Stimulated activated CD8-positive, alpha-beta memory T cell treated with anti-CD3 and anti-CD28 coated beads, Interleukin-7, amount 100 ng/mL, for 4 hours (primary cell): ENCODE measurements around the gene GAS2L2.
"Not testable (repeated sequence)": the region's sequence is repeated elsewhere in the genome, so short reads cannot be mapped to it uniquely, and the experiment has no call there.

Experiments
- DNase-seq, 2 donors: peaks; one replicate each; pipeline ENCODE4 v3.0.0-alpha.2; 2020; ENCODE audit warnings: low read depth in 2 of 2

GAS2L2 gene

GRCh38 chr17:35728551-35728950, 24.5 kb downstream of the GAS2L2 start:
- no peak for DNase-seq

GRCh38 chr17:35727635-35728034, 25.4 kb downstream of the GAS2L2 start:
- DNase-seq = no peak

DNA sequence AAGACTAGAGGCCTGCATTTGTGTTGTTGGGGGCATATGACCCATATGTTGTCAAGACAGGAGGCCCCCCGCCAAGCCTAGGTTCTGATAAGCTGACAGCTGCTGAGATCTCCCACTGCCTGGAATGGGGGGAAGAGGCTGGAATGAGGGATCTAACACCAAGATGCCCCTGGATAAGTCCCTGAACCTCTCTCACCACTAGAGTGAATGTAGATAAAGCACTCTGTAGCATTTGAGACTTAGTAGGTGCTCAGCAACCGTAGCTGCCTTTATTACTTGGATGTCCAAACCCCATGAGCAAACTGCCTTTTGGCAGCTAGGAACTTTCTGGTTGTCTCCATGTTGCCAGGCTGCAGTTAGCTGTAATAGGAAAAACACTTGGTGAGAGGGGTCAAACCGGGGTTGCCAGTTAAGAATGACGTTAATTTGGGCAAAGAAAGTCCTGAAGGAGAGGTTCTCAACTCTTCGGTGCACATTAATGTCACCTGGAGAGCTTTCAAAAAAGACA, 26.0 kb downstream of the GAS2L2 start:
- DNase-seq = no peak

GRCh38 chr17:35726127-35726952, 26.7 kb downstream of the GAS2L2 start:
- no peak for DNase-seq

DNA sequence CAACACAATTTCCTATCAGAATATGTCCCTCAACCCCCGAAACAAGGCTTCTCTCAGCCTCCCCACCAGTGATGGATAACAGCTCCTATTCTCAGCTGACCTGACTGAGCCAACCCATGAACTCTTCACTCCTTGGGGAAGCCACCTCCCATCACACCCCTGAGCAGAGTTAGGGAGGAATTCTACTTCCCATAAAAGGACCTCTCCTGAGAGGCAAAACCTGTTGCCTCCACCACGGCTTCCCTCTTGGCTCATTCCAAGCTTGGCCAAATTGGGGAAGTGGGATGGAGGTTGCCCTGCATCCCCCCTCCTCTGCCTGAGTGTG, 27.3 kb downstream of the GAS2L2 start:
- DNase-seq = no peak

DNA sequence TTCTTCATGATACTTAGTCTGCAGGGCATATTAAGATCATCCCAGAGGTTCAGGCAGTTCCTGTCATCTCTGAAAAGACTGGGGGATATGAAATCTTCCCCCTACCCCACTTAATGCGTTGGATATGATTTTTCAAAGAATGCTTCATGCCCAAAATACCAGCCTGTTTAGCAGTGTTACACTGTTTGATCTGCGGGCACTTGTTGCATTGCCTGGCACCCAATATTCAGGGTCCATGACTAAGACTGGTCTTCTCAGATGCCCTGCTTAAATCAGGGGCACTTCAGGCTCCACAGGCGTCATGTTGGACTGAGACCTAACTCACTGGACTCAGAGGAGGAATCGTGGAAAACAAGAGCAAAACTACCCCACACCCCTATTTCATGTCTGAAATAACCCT, 28.0 kb downstream of the GAS2L2 start:
- DNase-seq = no peak

GRCh38 chr17:35723735-35724134, 29.3 kb downstream of the GAS2L2 start:
- DNase-seq = no peak

GRCh38 chr17:35717475-35717874, 35.6 kb downstream of the GAS2L2 start:
- no peak for DNase-seq

DNA sequence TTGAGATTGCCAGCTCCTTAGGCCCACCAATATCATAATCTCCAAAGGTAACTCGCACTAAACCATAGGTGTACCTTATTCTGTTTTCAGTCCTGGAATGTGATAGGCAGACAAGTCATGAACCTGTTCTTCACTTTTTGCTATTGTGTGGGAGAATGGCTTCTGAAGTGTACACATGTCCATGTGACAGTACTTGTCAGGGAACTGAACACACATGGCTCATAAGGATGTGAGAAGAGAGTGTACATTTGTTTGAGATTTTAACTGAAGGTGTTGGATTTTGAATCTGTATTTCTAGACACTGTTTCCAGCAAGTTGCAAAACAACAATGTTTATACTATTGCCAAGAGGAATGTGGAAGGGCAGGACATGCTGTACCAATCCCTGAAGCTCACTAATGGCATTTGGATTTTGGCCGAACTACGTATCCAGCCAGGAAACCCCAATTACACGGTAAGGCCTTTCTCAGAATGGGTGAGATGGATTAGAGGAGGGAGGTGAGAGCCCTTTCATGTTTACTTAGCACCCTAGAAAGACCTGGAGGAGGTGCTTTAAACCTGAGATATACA, 36.1 kb downstream of the GAS2L2 start:
- no peak for DNase-seq

DNA sequence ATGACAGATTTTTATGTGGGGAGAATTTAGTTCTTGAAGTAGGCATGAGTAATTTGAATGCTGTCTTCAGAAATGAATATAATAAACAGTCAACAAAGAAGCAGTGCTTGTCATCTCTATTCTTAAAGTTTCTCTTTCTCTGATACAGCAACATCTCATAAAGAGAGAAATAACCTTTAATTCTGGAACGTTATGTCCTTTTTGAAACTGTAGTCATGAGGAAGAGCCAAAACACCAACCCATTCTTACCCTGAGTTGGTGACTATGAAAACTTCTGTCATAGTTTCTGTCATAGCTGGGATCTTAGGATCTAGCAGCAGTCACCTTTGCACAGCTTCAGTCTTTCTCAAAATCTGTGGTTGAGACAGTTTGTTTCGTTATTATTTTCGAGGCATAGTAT, 36.9 kb downstream of the GAS2L2 start:
- DNase-seq = no peak

DNA sequence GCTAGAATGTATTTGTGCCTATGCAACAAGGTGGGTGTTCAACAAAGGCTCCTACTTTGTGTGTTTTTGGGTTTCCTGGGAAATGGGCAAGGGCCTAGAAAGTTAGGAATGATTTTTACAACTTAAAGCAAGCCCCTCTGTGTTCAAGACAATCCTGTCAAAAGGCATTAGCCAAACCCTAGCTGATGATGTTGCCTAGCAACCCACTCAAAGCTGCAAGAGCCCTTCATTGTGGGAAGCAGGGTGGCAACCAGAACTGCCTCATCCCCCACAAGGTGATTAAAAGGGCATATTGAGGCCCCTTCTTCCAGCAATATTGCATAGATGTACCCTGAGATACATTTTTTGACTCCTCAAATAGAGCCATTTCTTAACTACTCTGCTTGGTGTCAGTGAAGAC, 37.6 kb downstream of the GAS2L2 start:
- no peak for DNase-seq

DNA sequence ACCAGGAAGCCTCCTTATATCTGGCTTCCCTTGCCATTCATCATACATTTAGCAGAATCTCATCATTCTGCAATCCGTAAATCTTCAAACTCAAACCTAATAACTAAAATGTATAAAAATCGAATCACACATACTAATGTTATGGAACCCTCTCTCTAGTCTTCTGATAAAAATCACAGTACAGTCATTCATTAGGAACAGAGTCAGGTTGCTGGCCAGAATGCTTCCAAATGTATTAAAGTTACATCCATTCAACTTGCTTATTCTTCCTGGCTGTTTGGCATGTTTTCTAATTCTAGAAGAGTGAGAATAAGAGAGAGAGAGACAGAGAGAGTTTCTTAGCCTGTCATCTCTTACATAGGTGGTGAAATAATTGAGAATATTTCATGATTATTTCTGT, 38.1 kb downstream of the GAS2L2 start:
- no peak for DNase-seq

DNA sequence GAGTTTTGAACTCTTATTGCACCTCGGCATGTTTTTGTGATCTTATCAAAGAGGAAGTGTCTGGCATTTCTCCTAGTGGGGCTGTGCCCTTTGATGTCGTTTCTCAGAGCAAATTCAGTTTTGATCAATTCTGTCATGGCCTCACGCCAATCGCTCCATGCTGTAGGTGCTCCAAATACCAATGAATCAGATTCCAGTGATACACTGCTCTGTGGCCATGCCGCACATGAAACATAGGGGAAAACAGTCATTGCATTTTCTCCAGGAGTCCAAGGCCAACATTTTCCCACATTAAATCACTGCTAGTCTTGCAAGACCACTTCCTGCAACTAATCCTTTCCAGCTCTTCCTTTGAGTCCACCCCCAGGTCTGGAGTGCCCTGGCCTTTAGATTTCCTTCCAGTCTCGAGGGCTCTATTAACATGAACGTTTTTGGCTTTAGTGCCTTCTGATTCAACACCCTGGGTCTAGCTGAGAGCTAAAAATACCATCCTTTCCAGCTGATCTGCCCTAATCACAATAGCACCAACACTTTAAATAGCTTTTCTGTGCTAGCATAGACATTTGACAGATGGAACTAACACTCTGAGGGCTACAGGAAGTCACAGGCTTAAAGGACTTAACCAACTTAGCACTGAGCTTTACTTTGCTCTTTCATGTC, 39.8 kb downstream of the GAS2L2 start:
- DNase-seq = no peak

DNA sequence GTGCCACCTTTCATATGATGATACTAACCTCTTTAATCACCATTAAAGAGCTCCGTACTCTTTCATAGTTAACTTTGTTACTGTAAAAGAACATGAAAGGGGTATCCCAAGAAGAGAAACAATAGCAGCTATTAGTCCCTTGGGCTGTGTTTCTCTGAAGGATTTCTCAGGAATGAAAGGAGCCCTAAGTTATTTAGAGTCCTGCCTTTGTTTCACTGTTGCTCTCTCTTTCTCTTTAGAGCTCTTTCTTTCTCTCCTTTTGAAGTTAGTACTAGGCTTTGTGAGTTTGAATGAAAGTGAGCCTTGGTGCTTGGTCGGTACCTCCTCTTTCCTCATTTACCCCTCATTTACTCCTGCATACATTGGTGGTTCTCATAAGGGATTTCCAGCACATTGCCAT, 42.1 kb downstream of the GAS2L2 start:
- no peak for DNase-seq

- no peak for DNase-seq
These were observed 43.2 kb downstream of the GAS2L2 start for GRCh38 chr17:35709874-35710273.

GRCh38 chr17:35708951-35709350, 44.1 kb downstream of the GAS2L2 start:
- no peak for DNase-seq

DNA sequence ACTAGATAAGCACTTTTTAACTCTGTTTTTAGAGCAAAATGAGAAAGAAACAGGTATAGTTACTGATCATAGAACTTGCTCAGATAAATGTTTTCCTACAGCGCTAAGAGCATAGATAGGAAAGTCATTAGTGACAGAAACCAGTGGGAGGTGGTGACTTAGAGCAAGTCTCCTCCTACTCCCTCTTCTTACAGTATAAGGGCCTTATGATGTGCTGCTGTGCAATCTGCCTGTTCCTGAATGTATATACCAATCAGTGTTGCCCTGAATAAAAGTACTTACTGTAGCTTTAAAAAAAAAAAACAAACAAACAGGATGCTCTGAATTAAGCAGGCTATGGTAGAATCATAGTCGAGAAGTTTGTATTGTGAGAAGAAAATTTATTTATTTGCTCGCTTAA, 44.9 kb downstream of the GAS2L2 start:
- DNase-seq = no peak

DNA sequence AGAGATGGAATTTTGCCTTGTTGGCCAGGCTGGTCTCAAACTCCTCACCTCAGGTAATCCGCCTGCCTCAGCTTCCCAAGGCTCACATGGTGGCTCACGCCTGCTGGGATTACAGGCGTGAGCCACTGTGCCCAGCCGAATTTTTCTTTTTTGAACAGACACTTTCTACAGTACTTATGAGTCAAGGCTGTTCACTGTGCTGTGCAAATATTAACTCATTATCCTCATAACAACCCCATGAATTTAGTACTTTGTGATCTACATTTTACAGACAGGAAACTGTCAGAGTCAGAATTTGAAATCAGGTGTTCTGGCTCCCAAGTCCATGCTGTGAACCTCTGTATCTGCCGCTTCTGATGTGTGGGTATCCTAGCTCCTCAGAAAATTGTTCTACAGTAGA, 47.3 kb downstream of the GAS2L2 start:
- no peak for DNase-seq

- no peak for DNase-seq
These were observed 47.8 kb downstream of the GAS2L2 start for GRCh38 chr17:35705230-35705629.

DNA sequence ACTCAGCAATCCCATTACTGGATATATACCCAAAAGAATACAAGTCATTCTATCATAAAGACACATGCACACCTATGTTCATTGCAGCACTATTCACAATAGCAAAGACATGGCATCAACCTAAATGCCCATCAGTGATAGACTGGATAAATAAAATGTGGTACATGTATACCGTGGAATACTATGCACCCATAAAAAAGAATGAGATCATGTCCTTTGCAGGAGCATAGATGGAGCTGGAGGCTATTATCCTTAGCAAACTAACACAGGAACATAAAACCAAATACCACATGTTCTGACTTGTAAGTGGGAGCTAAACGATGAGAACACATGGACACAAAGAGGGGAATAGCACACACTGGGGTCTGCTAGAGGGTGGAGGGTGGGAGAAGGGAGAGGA, 49.7 kb downstream of the GAS2L2 start:
- not testable (repeated sequence) for DNase-seq

- DNase-seq = no peak
These were observed 51.5 kb downstream of the GAS2L2 start for GRCh38 chr17:35701491-35701890.

DNA sequence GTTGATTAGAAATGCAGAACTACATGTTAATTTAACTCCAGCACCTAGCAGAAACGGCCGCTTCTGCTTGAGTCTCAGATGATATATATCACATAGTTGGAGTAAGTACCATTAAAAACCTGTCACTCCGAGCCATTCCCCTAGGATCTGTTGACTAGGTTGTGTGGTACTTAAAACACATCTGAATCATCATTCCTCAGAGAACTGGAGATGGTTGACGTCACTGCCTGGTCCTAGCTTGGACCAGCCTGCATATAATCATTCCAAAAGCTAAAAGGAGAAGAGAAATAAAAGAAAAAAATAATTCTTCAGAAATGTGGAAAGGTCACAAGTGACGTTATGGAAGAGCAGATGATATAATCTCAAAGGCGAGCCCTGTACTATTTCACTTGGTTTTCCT, 52.9 kb downstream of the GAS2L2 start:
- no peak for DNase-seq

DNA sequence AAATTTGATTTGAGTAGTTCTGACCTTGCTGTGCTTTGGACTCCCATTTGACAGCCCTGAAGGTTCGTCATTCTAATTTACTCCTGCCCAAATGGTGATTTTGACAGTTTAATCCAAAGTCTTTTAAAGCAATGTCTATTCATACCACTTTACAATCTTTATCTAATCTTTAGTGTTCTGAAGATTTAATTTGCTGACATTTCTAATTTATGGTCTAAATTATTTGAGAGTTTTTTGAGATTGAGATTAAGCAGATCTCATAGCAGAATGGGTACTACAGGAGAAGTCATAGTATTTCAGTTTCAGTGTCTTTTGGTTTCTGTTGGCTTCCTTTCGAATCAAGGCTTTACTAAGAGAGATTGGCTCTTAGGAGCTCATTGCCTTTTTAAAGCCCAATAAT, 54.2 kb downstream of the GAS2L2 start:
- DNase-seq = no peak
